OCI-LY7 (cell line): Measurements from ENCODE around the gene PDK2.

Experiments used
- EZH2phosphoT487 ChIP-seq: fragments of 200-600 bp; sonication (generic); IDR thresholded peaks from 2 replicates; pipeline ENCODE4 v1.6.1; 2018; ENCODE audit warnings: low read depth, borderline replicate concordance, mild to moderate bottlenecking, mixed run types, antibody characterized with exemption, low read length, moderate library complexity, mixed read lengths
- TF ChIP-seq, protein P1 (sequence below): fragments of 200-600 bp; sonication (generic); conservative IDR thresholded peaks from 2 replicates; pipeline ENCODE4 v1.5.1; 2014; ENCODE audit warnings: mild to moderate bottlenecking, antibody characterized with exemption, low read length, moderate library complexity, mixed read lengths

DNA sequence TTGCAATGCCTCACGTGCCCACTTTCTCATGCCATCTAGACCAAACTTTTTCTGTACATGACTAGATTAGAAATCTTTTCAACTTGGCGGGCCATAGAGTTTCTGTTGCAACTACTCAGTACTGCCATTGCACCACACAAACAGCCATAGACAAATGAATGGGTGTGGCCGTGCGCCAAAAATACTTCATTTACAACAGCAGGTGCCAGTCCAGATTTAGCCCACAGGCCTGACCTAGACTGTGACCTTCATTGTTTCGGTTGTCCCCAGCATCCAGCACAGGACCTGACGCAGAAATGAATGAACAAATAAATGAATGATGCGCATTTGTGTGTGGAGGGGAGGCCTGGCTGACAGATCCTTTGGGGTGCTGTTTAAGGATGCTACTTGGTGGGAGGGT, 14.3 kb upstream of the PDK2 start:
- TF ChIP-seq, protein P1, sequence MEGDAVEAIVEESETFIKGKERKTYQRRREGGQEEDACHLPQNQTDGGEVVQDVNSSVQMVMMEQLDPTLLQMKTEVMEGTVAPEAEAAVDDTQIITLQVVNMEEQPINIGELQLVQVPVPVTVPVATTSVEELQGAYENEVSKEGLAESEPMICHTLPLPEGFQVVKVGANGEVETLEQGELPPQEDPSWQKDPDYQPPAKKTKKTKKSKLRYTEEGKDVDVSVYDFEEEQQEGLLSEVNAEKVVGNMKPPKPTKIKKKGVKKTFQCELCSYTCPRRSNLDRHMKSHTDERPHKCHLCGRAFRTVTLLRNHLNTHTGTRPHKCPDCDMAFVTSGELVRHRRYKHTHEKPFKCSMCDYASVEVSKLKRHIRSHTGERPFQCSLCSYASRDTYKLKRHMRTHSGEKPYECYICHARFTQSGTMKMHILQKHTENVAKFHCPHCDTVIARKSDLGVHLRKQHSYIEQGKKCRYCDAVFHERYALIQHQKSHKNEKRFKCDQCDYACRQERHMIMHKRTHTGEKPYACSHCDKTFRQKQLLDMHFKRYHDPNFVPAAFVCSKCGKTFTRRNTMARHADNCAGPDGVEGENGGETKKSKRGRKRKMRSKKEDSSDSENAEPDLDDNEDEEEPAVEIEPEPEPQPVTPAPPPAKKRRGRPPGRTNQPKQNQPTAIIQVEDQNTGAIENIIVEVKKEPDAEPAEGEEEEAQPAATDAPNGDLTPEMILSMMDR = no peak
- no peak for TF ChIP-seq EZH2phosphoT487
